Measurements from ENCODE around the gene LRAT.

The LRAT gene

GRCh38 chr4:154739111-154739510, 4.7 kb upstream of the LRAT start:
- no peak overlapping the region for H3K9ac ChIP-seq (ENCODE audit: low read depth, low read length)
- no peaks in the 10 kb centered on the region for H3K9me3 ChIP-seq (ENCODE audit: control insufficient read depth, insufficient read depth, low read length)
- H3K4me1 ChIP-seq (ENCODE audit: insufficient read depth, low read length), result peaks cover 22% of the 10 kb centered on the region
- no peaks in the 10 kb centered on the region for H3K36me3 ChIP-seq (ENCODE audit: insufficient read depth, low read length)

GRCh38 chr4:154740462-154740861, 3.3 kb upstream of the LRAT start:
- Histone ChIP-seq H3K36me3 (ENCODE audit: insufficient read depth, low read length) (no peaks in the 10 kb centered on the region), H3K9ac (ENCODE audit: low read depth, low read length) (peak overlapping the region; percentile 58; the same call in 1 of the 2 replicates), H3K4me1 (ENCODE audit: insufficient read depth, low read length) (peaks cover 22% of the 10 kb centered on the region), H3K9me3 (ENCODE audit: control insufficient read depth, insufficient read depth, low read length) (no peaks in the 10 kb centered on the region)

- no peaks in the 10 kb centered on the region for H3K9me3 ChIP-seq (ENCODE audit: control insufficient read depth, insufficient read depth, low read length)
- H3K4me1 ChIP-seq (ENCODE audit: insufficient read depth, low read length), result peaks cover 22% of the 10 kb centered on the region
- H3K36me3 ChIP-seq (ENCODE audit: insufficient read depth, low read length), result no peaks in the 10 kb centered on the region
- H3K9ac ChIP-seq (ENCODE audit: low read depth, low read length), result peak overlapping the region; percentile 58; the same call in 1 of the 2 replicates
Observed at GRCh38 chr4:154741131-154741665, 2.6 kb upstream of the LRAT start.

GRCh38 chr4:154741922-154742850, 1.6 kb upstream of the LRAT start:
- Histone ChIP-seq H3K36me3 (ENCODE audit: insufficient read depth, low read length) (no peaks in the 10 kb centered on the region), H3K9ac (ENCODE audit: low read depth, low read length) (peak overlapping the region; percentile 58), H3K4me1 (ENCODE audit: insufficient read depth, low read length) (peaks cover 22% of the 10 kb centered on the region), H3K9me3 (ENCODE audit: control insufficient read depth, insufficient read depth, low read length) (no peaks in the 10 kb centered on the region)

GRCh38 chr4:154744341-154744926, 634 bp downstream of the LRAT start:
- Histone ChIP-seq H3K36me3 (ENCODE audit: insufficient read depth, low read length) (no peaks in the 10 kb centered on the region), H3K4me1 (ENCODE audit: insufficient read depth, low read length) (peaks cover 14% of the 10 kb centered on the region), H3K9ac (ENCODE audit: low read depth, low read length) (peak overlapping the region; percentile 64), H3K9me3 (ENCODE audit: control insufficient read depth, insufficient read depth, low read length) (no peaks in the 10 kb centered on the region)

GRCh38 chr4:154757713-154758112, 13.9 kb downstream of the LRAT start:
- no peaks in the 10 kb centered on the region for H3K36me3 ChIP-seq (ENCODE audit: insufficient read depth, low read length)
- H3K9me3 ChIP-seq (ENCODE audit: control insufficient read depth, insufficient read depth, low read length), result no peaks in the 10 kb centered on the region
- H3K4me1 ChIP-seq (ENCODE audit: insufficient read depth, low read length), result no peaks in the 10 kb centered on the region
- no peak overlapping the region for H3K9ac ChIP-seq (ENCODE audit: low read depth, low read length)

- no peak overlapping the region for H3K9ac ChIP-seq (ENCODE audit: low read depth, low read length)
- no peaks in the 10 kb centered on the region for H3K9me3 ChIP-seq (ENCODE audit: control insufficient read depth, insufficient read depth, low read length)
- H3K4me1 ChIP-seq (ENCODE audit: insufficient read depth, low read length), result no peaks in the 10 kb centered on the region
- no peaks in the 10 kb centered on the region for H3K36me3 ChIP-seq (ENCODE audit: insufficient read depth, low read length)
Observed at GRCh38 chr4:154760895-154761294, 17.1 kb downstream of the LRAT start.

- Histone ChIP-seq H3K36me3 (ENCODE audit: insufficient read depth, low read length) (no peaks in the 10 kb centered on the region), H3K9ac (ENCODE audit: low read depth, low read length) (no peak overlapping the region), H3K9me3 (ENCODE audit: control insufficient read depth, insufficient read depth, low read length) (no peaks in the 10 kb centered on the region; the same call in 1 of the 2 replicates), H3K4me1 (ENCODE audit: insufficient read depth, low read length) (no peaks in the 10 kb centered on the region)
Observed at GRCh38 chr4:154778264-154778663, 34.5 kb downstream of the LRAT start.

GRCh38 chr4:154779362-154779947, 35.7 kb downstream of the LRAT start:
- H3K4me1 ChIP-seq (ENCODE audit: insufficient read depth, low read length), result no peaks in the 10 kb centered on the region
- H3K9me3 ChIP-seq (ENCODE audit: control insufficient read depth, insufficient read depth, low read length), result no peaks in the 10 kb centered on the region; the same call in 1 of the 2 replicates
- no peak overlapping the region for H3K9ac ChIP-seq (ENCODE audit: low read depth, low read length)
- H3K36me3 ChIP-seq (ENCODE audit: insufficient read depth, low read length), result no peaks in the 10 kb centered on the region

- no peaks in the 10 kb centered on the region for H3K4me1 ChIP-seq (ENCODE audit: insufficient read depth, low read length)
- no peaks in the 10 kb centered on the region for H3K36me3 ChIP-seq (ENCODE audit: insufficient read depth, low read length)
- H3K9ac ChIP-seq (ENCODE audit: low read depth, low read length), result no peak within 1 kb of the TSS; the same call in 1 of the 2 replicates
- no peaks in the 10 kb centered on the region; the same call in 1 of the 2 replicates for H3K9me3 ChIP-seq (ENCODE audit: control insufficient read depth, insufficient read depth, low read length)
Observed at GRCh38 chr4:154781126-154781982, 37.6 kb downstream of the LRAT start, which contains the start of gene RBM46. Gene RBM46 (plus strand): TSS chr4:154781272. CDS start chr4:154796753, 15,481 bp downstream.

- H3K36me3 ChIP-seq (ENCODE audit: insufficient read depth, low read length), result no peaks in the 10 kb centered on the region
- H3K9ac ChIP-seq (ENCODE audit: low read depth, low read length), result no peak overlapping the region; the same call in 1 of the 2 replicates
- no peaks in the 10 kb centered on the region; the same call in 1 of the 2 replicates for H3K9me3 ChIP-seq (ENCODE audit: control insufficient read depth, insufficient read depth, low read length)
- no peaks in the 10 kb centered on the region for H3K4me1 ChIP-seq (ENCODE audit: insufficient read depth, low read length)
Observed at GRCh38 chr4:154781983-154782293, 38.1 kb downstream of the LRAT start.

All from ES-I3 (cell line).